ENCODE results near the gene PSMC2. TPM values are rescaled to one million over a fixed set of nuclear protein-coding genes. Genes with fewer than 3 reads are reported as not detected.

The PSMC2 gene
- total and polyA plus RNA-seq, 2 experiments from 2014 or later: 107 to 131 TPM

DNA sequence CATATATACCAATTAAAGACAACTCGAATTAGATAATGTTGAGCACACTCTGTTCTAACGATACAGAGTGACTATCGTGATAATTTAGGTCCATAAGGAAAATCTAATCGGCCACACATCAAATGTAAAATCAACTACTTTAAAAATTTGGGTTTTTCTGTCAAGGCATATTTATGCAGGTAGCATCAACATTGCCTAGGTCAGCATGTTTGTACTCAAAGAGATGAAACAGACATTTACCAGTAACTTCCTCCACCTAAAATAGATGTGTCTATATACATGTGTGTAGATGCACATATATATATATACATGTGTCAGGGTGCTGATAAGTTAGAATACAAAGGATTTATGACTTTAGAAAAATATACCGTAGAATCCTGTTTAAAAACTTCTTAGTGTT lies 22.0 kb downstream of the PSMC2 start:
- Histone ChIP-seq H3F3A (replicated peaks; ENCODE audit: low read depth) (no peaks in the 10 kb centered on the region), H3K4me1 (ENCODE audit: insufficient read depth) (no peaks in the 10 kb centered on the region), H3K27ac (ENCODE audit: low read depth) (no peak overlapping the region), H3K79me2 (replicated peaks; ENCODE audit: insufficient read depth) (no peaks in the 10 kb centered on the region), H4K20me1 (replicated peaks; ENCODE audit: insufficient read depth) (0 out of 2 replicates have a peak, but pooled peaks cover 3% of the 10 kb centered on the region), H3K36me3 (ENCODE audit: insufficient read depth) (peaks cover 37% of the 10 kb centered on the region), H2AFZ (no peak overlapping the region), H3K4me2 (no peak overlapping the region), H3K4me3 (no peak overlapping the region), H3K9me2 (ENCODE audit: insufficient read depth) (no peaks in the 10 kb centered on the region), H3K27me3 (ENCODE audit: insufficient read depth) (no peaks in the 10 kb centered on the region)
- ATAC-seq: no peak
- Mint-ChIP-seq H3K4me3 (no peak overlapping the region), H3K27me3 (ENCODE audit: insufficient read depth, low read depth, poor library complexity) (peaks cover 1% of the 10 kb centered on the region), H3K4me1 (no peaks in the 10 kb centered on the region), H3K27ac (no peak overlapping the region), H3K36me3 (ENCODE audit: low read depth) (peaks cover 47% of the 10 kb centered on the region), H3K9me3 (no peaks in the 10 kb centered on the region)
- no peak for DNase-seq (ENCODE audit: low spot score)
- no peak for TF ChIP-seq STAT1 (IDR thresholded peaks at IDR 0.05; ENCODE audit: unreplicated experiment)

DNA sequence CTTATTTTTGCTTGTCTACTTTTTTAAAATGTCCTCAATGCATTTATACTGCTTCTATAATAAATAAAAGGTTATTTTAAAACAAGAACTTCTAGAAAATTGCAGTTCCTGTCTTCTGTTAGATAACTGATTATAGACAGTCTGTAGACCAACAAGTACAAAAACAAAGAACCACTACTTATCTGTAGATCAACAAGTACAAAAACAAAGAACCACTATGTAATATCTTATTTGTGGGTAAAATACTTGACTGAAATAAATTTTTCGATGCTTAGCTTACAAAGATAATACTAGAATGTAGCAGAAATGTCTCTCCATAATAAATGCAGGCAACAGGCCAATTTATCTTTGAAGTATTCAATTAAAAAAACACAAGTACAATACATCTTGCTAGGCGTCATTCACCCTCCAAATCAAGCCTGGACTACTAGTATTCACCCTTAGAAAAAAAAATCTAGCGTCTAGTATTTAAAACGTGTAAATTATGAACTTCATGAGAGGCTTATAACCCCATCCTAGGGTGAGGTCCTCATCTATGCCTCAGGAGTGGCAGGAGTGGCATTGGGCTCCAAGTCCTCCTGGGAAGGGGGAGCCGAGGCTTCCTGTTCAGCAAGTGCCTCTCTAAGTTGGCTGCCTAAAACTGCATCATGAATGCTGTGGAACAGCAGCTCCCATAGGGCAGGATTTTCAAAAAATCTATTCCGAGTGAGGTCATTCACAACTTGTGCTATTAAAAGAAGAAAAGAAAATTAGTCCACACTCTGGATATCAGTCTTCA lies 26.6 kb downstream of the PSMC2 start:
- Mint-ChIP-seq H3K27ac (no peak overlapping the region), H3K4me1 (no peaks in the 10 kb centered on the region), H3K36me3 (ENCODE audit: low read depth) (peaks cover 3% of the 10 kb centered on the region; the same call in 2 of the 3 replicates), H3K4me3 (no peak overlapping the region), H3K9me3 (no peaks in the 10 kb centered on the region), H3K27me3 (ENCODE audit: insufficient read depth, low read depth, poor library complexity) (no peaks in the 10 kb centered on the region)
- Histone ChIP-seq H3F3A (replicated peaks; ENCODE audit: low read depth) (no peaks in the 10 kb centered on the region), H3K79me2 (replicated peaks; ENCODE audit: insufficient read depth) (no peaks in the 10 kb centered on the region), H2AFZ (no peak overlapping the region), H3K4me1 (ENCODE audit: insufficient read depth) (no peaks in the 10 kb centered on the region), H3K36me3 (ENCODE audit: insufficient read depth) (0 out of 2 replicates have a peak, but pooled peaks cover 2% of the 10 kb centered on the region), H3K27ac (ENCODE audit: low read depth) (no peak overlapping the region), H3K9me2 (ENCODE audit: insufficient read depth) (no peaks in the 10 kb centered on the region), H3K4me2 (no peak overlapping the region), H3K4me3 (no peak overlapping the region), H3K27me3 (ENCODE audit: insufficient read depth) (no peaks in the 10 kb centered on the region), H4K20me1 (replicated peaks; ENCODE audit: insufficient read depth) (0 out of 2 replicates have a peak, but pooled peaks cover 3% of the 10 kb centered on the region)
- TF ChIP-seq EZH2 (IDR thresholded peaks at IDR 0.05; ENCODE audit: low read depth, unreplicated experiment): no peak
- no peak for TF ChIP-seq NANOG (IDR thresholded peaks at IDR 0.05; ENCODE audit: borderline replicate concordance)
- DNase-seq (ENCODE audit: low spot score) (peak; percentile 6), ATAC-seq (no peak)

DNA sequence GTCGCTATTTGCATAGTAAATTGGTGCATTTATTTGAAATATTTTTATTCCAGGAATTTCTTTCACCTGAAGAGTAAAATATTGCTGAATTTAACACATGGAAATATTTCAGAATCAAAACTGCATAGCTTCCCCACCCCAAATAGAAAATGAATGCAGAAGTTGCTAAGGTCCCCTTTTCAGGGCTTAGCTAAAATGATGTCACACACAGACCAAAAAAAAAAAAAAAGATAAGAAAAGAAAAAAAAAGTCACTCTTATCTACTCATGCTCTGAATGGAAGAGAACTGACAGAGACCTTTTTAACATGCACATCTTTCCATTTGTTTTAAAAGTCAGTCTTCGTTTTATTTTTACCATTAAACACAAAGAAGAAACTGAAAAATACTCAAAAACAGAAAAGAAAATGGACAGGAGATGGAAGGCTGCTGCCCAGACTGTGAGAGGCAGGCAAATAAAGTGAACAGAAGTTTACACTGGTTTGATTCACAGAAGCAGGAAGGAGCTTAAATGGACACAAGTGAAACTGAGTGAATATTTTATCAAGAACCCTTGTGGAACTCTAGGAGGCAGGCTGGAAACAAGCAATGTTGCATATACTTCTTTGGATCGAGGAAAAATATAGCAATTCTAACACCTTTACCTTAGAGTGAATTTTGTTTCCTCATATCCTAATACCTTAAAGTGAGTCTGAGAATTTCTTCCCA lies 32.0 kb downstream of the PSMC2 start:
- Histone ChIP-seq H3F3A (replicated peaks; ENCODE audit: low read depth) (0 out of 2 replicates have a peak, but pooled peaks cover 8% of the 10 kb centered on the region), H3K79me2 (replicated peaks; ENCODE audit: insufficient read depth) (no peaks in the 10 kb centered on the region), H3K36me3 (ENCODE audit: insufficient read depth) (no peaks in the 10 kb centered on the region), H3K4me1 (ENCODE audit: insufficient read depth) (no peaks in the 10 kb centered on the region), H3K27ac (ENCODE audit: low read depth) (no peak overlapping the region), H3K4me3 (no peak overlapping the region), H3K9me2 (ENCODE audit: insufficient read depth) (no peaks in the 10 kb centered on the region), H2AFZ (no peak overlapping the region), H3K27me3 (ENCODE audit: insufficient read depth) (no peaks in the 10 kb centered on the region), H3K4me2 (no peak overlapping the region), H4K20me1 (replicated peaks; ENCODE audit: insufficient read depth) (no peaks in the 10 kb centered on the region)
- ATAC-seq: no peak
- no peak overlapping the region for H3K27ac Mint-ChIP-seq
- no peak overlapping the region for H3K4me3 Mint-ChIP-seq
- no peaks in the 10 kb centered on the region for H3K9me3 Mint-ChIP-seq
- H3K4me1 Mint-ChIP-seq: no peaks in the 10 kb centered on the region
- H3K36me3 Mint-ChIP-seq (ENCODE audit: low read depth): no peaks in the 10 kb centered on the region
- no peak for DNase-seq (ENCODE audit: low spot score)
- H3K27me3 Mint-ChIP-seq (ENCODE audit: insufficient read depth, low read depth, poor library complexity): no peaks in the 10 kb centered on the region
- no peak for TF ChIP-seq EZH2phosphoT487 (IDR thresholded peaks at IDR 0.05; ENCODE audit: unreplicated experiment)
- TF ChIP-seq, protein P1, sequence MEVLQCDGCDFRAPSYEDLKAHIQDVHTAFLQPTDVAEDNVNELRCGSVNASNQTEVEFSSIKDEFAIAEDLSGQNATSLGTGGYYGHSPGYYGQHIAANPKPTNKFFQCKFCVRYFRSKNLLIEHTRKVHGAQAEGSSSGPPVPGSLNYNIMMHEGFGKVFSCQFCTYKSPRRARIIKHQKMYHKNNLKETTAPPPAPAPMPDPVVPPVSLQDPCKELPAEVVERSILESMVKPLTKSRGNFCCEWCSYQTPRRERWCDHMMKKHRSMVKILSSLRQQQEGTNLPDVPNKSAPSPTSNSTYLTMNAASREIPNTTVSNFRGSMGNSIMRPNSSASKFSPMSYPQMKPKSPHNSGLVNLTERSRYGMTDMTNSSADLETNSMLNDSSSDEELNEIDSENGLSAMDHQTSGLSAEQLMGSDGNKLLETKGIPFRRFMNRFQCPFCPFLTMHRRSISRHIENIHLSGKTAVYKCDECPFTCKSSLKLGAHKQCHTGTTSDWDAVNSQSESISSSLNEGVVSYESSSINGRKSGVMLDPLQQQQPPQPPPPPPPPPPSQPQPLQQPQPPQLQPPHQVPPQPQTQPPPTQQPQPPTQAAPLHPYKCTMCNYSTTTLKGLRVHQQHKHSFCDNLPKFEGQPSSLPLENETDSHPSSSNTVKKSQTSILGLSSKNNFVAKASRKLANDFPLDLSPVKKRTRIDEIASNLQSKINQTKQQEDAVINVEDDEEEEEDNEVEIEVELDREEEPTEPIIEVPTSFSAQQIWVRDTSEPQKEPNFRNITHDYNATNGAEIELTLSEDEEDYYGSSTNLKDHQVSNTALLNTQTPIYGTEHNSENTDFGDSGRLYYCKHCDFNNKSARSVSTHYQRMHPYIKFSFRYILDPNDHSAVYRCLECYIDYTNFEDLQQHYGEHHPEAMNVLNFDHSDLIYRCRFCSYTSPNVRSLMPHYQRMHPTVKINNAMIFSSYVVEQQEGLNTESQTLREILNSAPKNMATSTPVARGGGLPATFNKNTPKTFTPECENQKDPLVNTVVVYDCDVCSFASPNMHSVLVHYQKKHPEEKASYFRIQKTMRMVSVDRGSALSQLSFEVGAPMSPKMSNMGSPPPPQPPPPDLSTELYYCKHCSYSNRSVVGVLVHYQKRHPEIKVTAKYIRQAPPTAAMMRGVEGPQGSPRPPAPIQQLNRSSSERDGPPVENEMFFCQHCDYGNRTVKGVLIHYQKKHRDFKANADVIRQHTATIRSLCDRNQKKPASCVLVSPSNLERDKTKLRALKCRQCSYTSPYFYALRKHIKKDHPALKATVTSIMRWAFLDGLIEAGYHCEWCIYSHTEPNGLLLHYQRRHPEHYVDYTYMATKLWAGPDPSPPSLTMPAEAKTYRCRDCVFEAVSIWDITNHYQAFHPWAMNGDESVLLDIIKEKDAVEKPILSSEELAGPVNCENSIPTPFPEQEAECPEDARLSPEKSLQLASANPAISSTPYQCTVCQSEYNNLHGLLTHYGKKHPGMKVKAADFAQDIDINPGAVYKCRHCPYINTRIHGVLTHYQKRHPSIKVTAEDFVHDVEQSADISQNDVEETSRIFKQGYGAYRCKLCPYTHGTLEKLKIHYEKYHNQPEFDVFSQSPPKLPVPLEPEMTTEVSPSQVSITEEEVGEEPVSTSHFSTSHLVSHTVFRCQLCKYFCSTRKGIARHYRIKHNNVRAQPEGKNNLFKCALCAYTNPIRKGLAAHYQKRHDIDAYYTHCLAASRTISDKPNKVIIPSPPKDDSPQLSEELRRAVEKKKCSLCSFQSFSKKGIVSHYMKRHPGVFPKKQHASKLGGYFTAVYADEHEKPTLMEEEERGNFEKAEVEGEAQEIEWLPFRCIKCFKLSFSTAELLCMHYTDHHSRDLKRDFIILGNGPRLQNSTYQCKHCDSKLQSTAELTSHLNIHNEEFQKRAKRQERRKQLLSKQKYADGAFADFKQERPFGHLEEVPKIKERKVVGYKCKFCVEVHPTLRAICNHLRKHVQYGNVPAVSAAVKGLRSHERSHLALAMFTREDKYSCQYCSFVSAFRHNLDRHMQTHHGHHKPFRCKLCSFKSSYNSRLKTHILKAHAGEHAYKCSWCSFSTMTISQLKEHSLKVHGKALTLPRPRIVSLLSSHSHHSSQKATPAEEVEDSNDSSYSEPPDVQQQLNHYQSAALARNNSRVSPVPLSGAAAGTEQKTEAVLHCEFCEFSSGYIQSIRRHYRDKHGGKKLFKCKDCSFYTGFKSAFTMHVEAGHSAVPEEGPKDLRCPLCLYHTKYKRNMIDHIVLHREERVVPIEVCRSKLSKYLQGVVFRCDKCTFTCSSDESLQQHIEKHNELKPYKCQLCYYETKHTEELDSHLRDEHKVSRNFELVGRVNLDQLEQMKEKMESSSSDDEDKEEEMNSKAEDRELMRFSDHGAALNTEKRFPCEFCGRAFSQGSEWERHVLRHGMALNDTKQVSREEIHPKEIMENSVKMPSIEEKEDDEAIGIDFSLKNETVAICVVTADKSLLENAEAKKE (CRISPR knock-in tag; IDR thresholded peaks at IDR 0.05): no peak
- no peak for TF ChIP-seq STAT1 (IDR thresholded peaks at IDR 0.05; ENCODE audit: unreplicated experiment)

Data from GM23338 (cell line).